Measurements from ENCODE around the gene JDP2.

The JDP2 gene

GRCh38 chr14:75476274-75476995, 48.6 kb downstream of the JDP2 start:
- no peak for TF ChIP-seq CTCF (IDR thresholded peaks at IDR 0.05; ENCODE audit: unreplicated experiment in 3 of 3)
- Mint-ChIP-seq H3K27ac (no peak overlapping the region), H3K27me3 (ENCODE audit: low read depth) (peaks cover 6% of the 10 kb centered on the region), H3K4me3 (no peak overlapping the region), H3K9me3 (no peaks in the 10 kb centered on the region), H3K4me1 (peaks cover 13% of the 10 kb centered on the region), H3K36me3 (ENCODE audit: low read depth) (peaks cover 7% of the 10 kb centered on the region)

- Mint-ChIP-seq H3K4me1 (peaks cover 13% of the 10 kb centered on the region), H3K27me3 (ENCODE audit: low read depth) (peaks cover 6% of the 10 kb centered on the region), H3K4me3 (no peak overlapping the region), H3K36me3 (ENCODE audit: low read depth) (peaks cover 4% of the 10 kb centered on the region), H3K27ac (no peak overlapping the region), H3K9me3 (no peaks in the 10 kb centered on the region)
- no peak for TF ChIP-seq CTCF (IDR thresholded peaks at IDR 0.05; ENCODE audit: unreplicated experiment in 3 of 3)
Measured at GRCh38 chr14:75477881-75478280, 50.1 kb downstream of the JDP2 start.

GRCh38 chr14:75479770-75480600, 52.2 kb downstream of the JDP2 start:
- Mint-ChIP-seq H3K27ac (peak overlapping the region in 2 of 3 experiments; percentile 7 to 79), H3K36me3 (ENCODE audit: low read depth) (no peaks in the 10 kb centered on the region), H3K4me1 (peaks cover 13% of the 10 kb centered on the region), H3K9me3 (no peaks in the 10 kb centered on the region), H3K4me3 (no peak overlapping the region), H3K27me3 (ENCODE audit: low read depth) (peaks cover 6% of the 10 kb centered on the region)
- TF ChIP-seq CTCF (IDR thresholded peaks at IDR 0.05; ENCODE audit: unreplicated experiment in 3 of 3): no peak

- Mint-ChIP-seq H3K4me1 (peaks cover 5% of the 10 kb centered on the region), H3K4me3 (no peak overlapping the region), H3K9me3 (no peaks in the 10 kb centered on the region), H3K27me3 (ENCODE audit: low read depth) (peaks cover 10% of the 10 kb centered on the region), H3K27ac (no peak overlapping the region), H3K36me3 (ENCODE audit: low read depth) (no peaks in the 10 kb centered on the region)
- no peak for TF ChIP-seq CTCF (IDR thresholded peaks at IDR 0.05; ENCODE audit: unreplicated experiment in 3 of 3)
Measured at GRCh38 chr14:75482366-75482765, 54.5 kb downstream of the JDP2 start.

GRCh38 chr14:75484711-75485429, 57.0 kb downstream of the JDP2 start:
- no peaks in the 10 kb centered on the region for H3K9me3 Mint-ChIP-seq
- H3K4me3 Mint-ChIP-seq: no peak overlapping the region
- no peak for TF ChIP-seq CTCF (IDR thresholded peaks at IDR 0.05; ENCODE audit: unreplicated experiment in 3 of 3)
- no peak overlapping the region for H3K27ac Mint-ChIP-seq
- H3K36me3 Mint-ChIP-seq (ENCODE audit: low read depth): no peaks in the 10 kb centered on the region
- peaks cover 4% of the 10 kb centered on the region for H3K27me3 Mint-ChIP-seq (ENCODE audit: low read depth)
- peaks cover 3% of the 10 kb centered on the region for H3K4me1 Mint-ChIP-seq
